ENCODE data around the gene CTR9. TPM values are rescaled to one million over a fixed set of nuclear protein-coding genes. Genes with fewer than 3 reads are reported as not detected.

CTR9 gene
- total RNA-seq, 1 experiment from 2014 or later, result 32.7 TPM

DNA sequence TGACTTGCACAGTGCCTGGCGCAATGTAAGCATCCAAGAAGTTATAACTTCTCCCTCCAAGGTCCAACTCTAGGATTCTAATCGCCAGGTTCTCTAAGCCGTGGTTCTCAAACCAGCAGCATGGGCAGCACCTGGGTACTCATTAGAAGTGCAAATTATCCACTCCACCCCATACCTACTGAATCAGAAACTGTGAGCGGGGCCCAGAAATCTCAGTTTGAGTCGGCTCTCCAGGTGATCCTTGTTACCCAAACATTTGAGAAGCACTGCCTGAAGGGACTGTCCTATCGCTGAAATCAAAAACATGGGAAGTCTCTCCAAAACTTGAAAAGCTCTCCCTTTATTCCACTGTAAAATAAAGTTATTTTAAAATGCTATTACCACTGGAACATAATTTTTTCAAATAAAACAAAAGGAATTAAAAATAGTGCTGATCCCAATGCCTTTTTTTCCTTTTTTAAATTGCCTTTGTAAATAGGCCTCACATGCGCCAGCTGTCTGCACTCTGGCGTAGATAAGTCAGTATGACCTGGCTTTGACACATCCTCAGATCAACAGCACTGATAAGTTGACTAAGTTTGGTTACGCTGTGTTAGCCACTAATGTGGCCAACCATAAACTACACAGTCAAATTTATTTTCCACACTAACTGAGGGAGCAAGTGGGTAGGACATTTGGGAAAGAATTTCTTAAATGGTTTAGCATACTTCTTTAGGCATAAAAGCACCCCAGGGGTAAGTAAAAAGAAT, 8.4 kb upstream of the CTR9 start:
- no peaks in the 10 kb centered on the region for H3K36me3 Mint-ChIP-seq
- ChIA-PET POLR2A (no interaction called here), CTCF (interaction anchor here (0.7 to 0.8 kb wide), 2 partner anchors 118 to 415 kb away, joined by 3 read pairs; no protein-coding TSS in a partner anchor)
- TF ChIP-seq IRF2 (CRISPR knock-in tag; IDR thresholded peaks at IDR 0.05; ENCODE audit: borderline replicate concordance, low read depth) (no peak), ZBTB21 (CRISPR knock-in tag; IDR thresholded peaks at IDR 0.05; ENCODE audit: borderline replicate concordance) (no peak), GRHL2 (CRISPR knock-in tag; IDR thresholded peaks at IDR 0.05; ENCODE audit: insufficient replicate concordance, severe bottlenecking) (no peak), MAX (CRISPR knock-in tag; IDR thresholded peaks at IDR 0.05) (no peak), ETV6 (CRISPR knock-in tag; IDR thresholded peaks at IDR 0.05) (no peak), RELA (CRISPR knock-in tag; IDR thresholded peaks at IDR 0.05; ENCODE audit: borderline replicate concordance) (no peak), ELF4 (CRISPR knock-in tag; IDR thresholded peaks at IDR 0.05; ENCODE audit: low read depth) (no peak), E2F1 (CRISPR knock-in tag; IDR thresholded peaks at IDR 0.05) (no peak), ERG (CRISPR knock-in tag; IDR thresholded peaks at IDR 0.05) (no peak), ATF3 (CRISPR knock-in tag; conservative IDR thresholded peaks at IDR 0.05) (no peak), SP1 (CRISPR knock-in tag; conservative IDR thresholded peaks at IDR 0.05) (no peak), SOX15 (CRISPR knock-in tag; IDR thresholded peaks at IDR 0.05) (no peak), RORB (CRISPR knock-in tag; IDR thresholded peaks at IDR 0.05) (no peak)
- TF ChIP-seq, protein P1, sequence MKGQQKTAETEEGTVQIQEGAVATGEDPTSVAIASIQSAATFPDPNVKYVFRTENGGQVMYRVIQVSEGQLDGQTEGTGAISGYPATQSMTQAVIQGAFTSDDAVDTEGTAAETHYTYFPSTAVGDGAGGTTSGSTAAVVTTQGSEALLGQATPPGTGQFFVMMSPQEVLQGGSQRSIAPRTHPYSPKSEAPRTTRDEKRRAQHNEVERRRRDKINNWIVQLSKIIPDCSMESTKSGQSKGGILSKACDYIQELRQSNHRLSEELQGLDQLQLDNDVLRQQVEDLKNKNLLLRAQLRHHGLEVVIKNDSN (CRISPR knock-in tag; IDR thresholded peaks at IDR 0.05), result no peak
- TF ChIP-seq, protein P2, sequence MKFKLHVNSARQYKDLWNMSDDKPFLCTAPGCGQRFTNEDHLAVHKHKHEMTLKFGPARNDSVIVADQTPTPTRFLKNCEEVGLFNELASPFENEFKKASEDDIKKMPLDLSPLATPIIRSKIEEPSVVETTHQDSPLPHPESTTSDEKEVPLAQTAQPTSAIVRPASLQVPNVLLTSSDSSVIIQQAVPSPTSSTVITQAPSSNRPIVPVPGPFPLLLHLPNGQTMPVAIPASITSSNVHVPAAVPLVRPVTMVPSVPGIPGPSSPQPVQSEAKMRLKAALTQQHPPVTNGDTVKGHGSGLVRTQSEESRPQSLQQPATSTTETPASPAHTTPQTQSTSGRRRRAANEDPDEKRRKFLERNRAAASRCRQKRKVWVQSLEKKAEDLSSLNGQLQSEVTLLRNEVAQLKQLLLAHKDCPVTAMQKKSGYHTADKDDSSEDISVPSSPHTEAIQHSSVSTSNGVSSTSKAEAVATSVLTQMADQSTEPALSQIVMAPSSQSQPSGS (CRISPR knock-in tag; IDR thresholded peaks at IDR 0.05; ENCODE audit: borderline replicate concordance, low read depth), result no peak
- TF ChIP-seq, protein P3, sequence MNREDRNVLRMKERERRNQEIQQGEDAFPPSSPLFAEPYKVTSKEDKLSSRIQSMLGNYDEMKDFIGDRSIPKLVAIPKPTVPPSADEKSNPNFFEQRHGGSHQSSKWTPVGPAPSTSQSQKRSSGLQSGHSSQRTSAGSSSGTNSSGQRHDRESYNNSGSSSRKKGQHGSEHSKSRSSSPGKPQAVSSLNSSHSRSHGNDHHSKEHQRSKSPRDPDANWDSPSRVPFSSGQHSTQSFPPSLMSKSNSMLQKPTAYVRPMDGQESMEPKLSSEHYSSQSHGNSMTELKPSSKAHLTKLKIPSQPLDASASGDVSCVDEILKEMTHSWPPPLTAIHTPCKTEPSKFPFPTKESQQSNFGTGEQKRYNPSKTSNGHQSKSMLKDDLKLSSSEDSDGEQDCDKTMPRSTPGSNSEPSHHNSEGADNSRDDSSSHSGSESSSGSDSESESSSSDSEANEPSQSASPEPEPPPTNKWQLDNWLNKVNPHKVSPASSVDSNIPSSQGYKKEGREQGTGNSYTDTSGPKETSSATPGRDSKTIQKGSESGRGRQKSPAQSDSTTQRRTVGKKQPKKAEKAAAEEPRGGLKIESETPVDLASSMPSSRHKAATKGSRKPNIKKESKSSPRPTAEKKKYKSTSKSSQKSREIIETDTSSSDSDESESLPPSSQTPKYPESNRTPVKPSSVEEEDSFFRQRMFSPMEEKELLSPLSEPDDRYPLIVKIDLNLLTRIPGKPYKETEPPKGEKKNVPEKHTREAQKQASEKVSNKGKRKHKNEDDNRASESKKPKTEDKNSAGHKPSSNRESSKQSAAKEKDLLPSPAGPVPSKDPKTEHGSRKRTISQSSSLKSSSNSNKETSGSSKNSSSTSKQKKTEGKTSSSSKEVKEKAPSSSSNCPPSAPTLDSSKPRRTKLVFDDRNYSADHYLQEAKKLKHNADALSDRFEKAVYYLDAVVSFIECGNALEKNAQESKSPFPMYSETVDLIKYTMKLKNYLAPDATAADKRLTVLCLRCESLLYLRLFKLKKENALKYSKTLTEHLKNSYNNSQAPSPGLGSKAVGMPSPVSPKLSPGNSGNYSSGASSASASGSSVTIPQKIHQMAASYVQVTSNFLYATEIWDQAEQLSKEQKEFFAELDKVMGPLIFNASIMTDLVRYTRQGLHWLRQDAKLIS (CRISPR knock-in tag; IDR thresholded peaks at IDR 0.05; ENCODE audit: borderline replicate concordance), result no peak
- TF ChIP-seq, protein P4, sequence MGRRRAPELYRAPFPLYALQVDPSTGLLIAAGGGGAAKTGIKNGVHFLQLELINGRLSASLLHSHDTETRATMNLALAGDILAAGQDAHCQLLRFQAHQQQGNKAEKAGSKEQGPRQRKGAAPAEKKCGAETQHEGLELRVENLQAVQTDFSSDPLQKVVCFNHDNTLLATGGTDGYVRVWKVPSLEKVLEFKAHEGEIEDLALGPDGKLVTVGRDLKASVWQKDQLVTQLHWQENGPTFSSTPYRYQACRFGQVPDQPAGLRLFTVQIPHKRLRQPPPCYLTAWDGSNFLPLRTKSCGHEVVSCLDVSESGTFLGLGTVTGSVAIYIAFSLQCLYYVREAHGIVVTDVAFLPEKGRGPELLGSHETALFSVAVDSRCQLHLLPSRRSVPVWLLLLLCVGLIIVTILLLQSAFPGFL (CRISPR knock-in tag; IDR thresholded peaks at IDR 0.05; ENCODE audit: borderline replicate concordance), result no peak
- H3K4me1 Mint-ChIP-seq, result no peaks in the 10 kb centered on the region
- H3K27ac Mint-ChIP-seq, result no peak overlapping the region
- no peaks in the 10 kb centered on the region; the same call in 1 of the 2 replicates for H3K27me3 Mint-ChIP-seq (ENCODE audit: low read depth)
- DNase-seq (ENCODE audit: low spot score) (no peak), ATAC-seq (no peak)
- H3K9me3 Mint-ChIP-seq, result no peaks in the 10 kb centered on the region
- no peak overlapping the region for H3K4me3 Mint-ChIP-seq
